Neural cell (in vitro differentiated cells): Measurements from ENCODE around the gene BEND5.

ENCODE experiments used
- CTCF ChIP-seq: fragments of 450-650 bp; IDR thresholded peaks from 2 replicates; pipeline ENCODE4 v1.5.1; 2014; ENCODE audit warnings: antibody characterized with exemption, mild to moderate bottlenecking, moderate library complexity; ENCODE audit not compliant: poor library complexity, severe bottlenecking
- EP300 ChIP-seq: fragments of 450-650 bp; conservative IDR thresholded peaks from 2 replicates; pipeline ENCODE4 v1.6.1; 2014; ENCODE audit warnings: antibody characterized with exemption, mild to moderate bottlenecking, moderate library complexity; ENCODE audit not compliant: poor library complexity, severe bottlenecking

DNA sequence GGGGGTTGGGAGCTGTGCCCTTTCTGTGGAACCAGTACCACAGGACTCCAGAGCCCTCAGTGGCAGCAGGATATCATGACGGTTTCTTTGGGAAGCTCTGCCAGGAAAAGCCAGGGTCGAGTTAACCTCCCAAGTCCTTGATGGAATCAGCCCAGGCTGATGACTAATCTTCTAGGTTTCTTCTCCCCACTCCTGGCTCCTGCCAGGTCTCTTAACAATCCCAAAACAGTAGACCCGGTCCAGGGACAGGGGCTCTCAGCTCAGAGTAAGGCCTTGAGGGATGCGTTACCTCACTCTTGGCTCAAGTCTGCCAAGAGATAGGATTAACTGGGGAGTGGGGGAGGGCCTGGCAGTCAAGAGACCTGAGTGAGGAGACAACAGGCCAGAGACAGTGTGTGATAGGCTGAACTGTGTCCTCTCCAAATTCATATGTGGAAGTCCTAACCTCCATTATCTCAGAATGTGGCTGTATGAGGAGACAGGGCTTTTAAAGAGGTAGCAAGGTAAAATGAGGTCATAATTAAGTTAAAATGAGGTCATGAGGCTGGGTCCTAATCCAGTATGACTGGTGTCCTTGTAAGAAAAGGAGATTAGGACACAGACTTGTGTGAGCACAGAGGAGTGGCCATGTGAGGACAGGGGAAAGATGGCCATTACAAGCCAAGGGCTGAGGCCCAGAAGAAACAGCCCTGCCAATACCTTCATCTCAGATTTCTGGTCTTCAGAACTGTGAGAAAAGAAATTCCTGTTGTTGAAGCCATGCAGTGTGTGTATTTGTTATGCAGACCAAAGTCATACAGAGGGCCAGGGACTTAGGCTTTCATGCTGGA is 95.0 kb downstream of the BEND5 start:
- TF ChIP-seq CTCF (no peak), EP300 (no peak)
